ENCODE data around the gene OGFR. TPM values are rescaled to one million over a fixed set of nuclear protein-coding genes. Genes with fewer than 3 reads are reported as not detected.

The OGFR gene
- polyA plus RNA-seq, 3 donors, result 27.3 to 41.6 (median 32.9) TPM

DNA sequence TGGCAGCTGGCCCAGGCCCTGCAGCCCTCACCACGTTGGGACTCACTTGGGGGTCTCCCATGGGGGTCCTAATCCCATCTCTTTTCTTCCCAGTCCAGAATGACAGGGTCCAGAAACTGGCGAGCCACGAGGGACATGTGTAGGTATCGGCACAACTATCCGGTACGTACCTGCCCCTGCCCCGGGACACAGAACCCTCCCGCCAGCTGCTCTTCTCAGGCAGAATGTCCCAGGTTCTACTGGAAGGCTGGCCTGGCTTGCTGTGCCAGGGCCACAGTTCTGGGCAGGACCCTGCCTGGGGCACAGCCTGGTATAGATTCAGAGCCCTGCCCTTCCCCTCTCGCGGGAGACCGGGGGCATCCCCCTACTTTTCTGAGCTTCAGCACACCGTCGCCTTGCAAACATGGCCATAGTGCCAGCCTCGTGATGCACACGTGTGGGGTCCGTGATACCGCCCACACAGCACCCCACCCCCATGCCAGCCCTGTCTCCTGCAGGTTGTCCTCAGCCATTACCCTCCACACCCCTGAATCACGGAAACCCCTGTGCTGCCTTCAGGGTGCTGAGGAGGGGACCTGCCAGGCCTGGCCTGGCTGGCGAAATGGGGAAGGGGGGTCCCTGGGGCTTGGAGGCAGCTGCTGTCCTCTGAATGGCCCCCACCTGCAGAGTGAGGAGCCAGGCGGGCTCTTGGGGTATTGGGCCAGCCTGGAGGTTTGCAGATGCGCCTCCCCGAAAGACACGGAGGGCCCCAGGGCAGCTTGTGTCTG, 3.0 kb downstream of the OGFR start:
- WGBS, 3 donors, result 88 to 89% (median 88%) methylated on average over 23 of the region's 23 CpGs
- H3K27ac ChIP-seq (ENCODE audit: low read depth, low read length), result no peak overlapping the region

DNA sequence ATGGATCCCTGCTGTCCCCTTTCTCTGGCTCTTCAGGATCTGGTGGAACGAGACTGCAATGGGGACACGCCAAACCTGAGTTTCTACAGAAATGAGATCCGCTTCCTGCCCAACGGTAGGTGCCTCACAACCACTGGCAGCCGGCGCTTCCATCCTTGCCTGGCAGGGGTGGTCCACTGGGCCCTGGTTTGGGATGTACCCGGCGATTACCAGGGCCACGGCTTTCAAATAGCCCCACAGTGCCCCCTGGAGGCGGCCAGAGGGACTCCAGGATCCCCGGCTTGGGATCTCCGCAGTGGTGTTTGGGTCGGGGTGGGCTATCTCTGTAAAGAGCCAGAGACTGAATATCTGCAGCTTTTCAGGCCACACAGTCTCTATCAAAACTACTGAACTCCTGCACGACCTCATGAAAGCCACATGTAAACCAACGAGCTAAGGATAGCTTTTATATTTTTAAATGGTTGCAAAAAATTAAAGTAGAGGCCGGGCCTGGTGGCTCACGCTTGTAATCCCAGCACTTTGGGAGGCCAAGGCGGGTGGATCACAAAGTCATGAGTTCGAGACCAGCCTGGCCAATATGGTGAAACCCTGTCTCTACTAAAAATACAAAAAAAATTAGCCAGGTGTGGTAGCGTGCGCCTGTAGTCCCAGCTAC, 3.7 kb downstream of the OGFR start:
- 42 to 44% (median 43%) methylated on average over 21 of the region's 21 CpGs for WGBS, 3 donors
- no peak overlapping the region for H3K27ac ChIP-seq (ENCODE audit: low read depth, low read length)

DNA sequence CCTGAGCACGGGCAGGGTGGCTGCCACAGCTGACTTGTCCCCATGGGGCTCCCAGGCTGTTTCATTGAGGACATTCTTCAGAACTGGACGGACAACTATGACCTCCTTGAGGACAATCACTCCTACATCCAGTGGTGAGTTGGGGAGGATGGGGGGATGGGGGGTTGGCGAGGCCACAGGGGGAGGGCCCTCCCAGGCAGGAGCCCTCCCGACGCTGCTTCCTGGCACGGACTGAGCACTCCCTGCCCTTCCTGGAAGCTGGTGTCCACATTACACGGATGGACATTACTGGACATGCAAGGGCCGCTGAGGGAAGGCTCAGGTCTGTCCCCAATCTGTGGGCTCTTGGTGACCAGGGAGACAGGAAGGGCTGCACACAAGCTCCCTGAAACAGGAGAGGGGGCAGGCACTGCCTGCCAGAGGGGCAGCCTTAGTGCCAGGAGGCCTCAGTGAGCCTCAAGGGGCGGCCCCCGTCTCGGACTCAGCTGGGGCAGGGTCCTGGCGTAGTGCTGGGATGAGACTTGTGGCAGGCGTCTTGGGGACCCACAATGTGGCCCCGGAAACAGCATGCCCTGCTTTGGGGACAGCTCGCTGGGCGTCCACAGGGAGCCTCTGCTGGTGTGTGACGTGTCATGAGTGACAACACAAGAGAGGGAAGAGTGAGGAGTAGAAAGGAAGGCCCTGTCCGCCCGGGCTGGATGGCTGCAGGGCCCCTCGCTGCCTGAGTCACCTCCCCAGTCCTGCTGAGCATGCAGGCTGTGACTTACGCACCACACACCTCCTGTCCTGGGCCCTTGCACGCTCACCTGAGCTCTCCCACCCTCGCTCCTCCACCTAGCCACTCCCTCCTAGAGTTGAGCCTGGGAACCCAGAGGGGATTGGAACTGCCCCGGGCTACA, 5.1 kb downstream of the OGFR start:
- no peak overlapping the region for H3K27ac ChIP-seq (ENCODE audit: low read depth, low read length)
- WGBS, 3 donors, result 89 to 93% (median 92%) methylated on average over 22 to 24 of the region's 24 CpGs

DNA sequence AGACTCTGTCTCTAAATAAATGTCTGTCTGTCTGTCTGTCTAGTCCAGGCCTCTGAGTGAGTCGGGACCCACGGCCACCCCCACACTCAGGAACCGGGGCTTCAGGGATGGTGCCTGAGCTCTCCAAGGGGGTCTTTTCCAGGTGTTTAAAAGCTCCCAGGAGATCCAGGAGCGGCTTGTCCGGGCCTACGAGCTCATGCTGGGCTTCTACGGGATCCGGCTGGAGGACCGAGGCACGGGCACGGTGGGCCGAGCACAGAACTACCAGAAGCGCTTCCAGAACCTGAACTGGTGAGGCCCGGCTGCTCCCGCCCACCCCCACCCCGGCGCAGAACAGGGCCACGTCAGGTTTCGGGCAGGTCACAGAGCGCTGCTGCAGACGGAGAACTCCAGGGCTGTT, 6.7 kb downstream of the OGFR start:
- H3K27ac ChIP-seq (ENCODE audit: low read depth, low read length), result no peak overlapping the region
- 93 to 95% (median 94%) methylated on average over 21 of the region's 21 CpGs for WGBS, 3 donors

- 85 to 87% (median 85%) methylated on average over 10 of the region's 10 CpGs for WGBS, 3 donors
- no peak overlapping the region for H3K27ac ChIP-seq (ENCODE audit: low read depth, low read length)
Observed at GRCh38 chr20:62811720-62812119, 7.1 kb downstream of the OGFR start.

- WGBS, 3 donors, result 76 to 93% (median 81%) methylated on average over 43 of the region's 43 CpGs
- no peak overlapping the region for H3K27ac ChIP-seq (ENCODE audit: low read depth, low read length)
Observed at GRCh38 chr20:62812181-62812906, 7.7 kb downstream of the OGFR start.

- H3K27ac ChIP-seq (ENCODE audit: low read depth, low read length), result no peak overlapping the region
- WGBS, 3 donors, result 91 to 96% (median 93%) methylated on average over 10 to 11 of the region's 11 CpGs
Observed at GRCh38 chr20:62812907-62813200, 8.2 kb downstream of the OGFR start.

- 69 to 89% (median 75%) methylated on average over 13 of the region's 13 CpGs for WGBS, 3 donors
Observed at GRCh38 chr20:62813588-62813987, 9.0 kb downstream of the OGFR start.

DNA sequence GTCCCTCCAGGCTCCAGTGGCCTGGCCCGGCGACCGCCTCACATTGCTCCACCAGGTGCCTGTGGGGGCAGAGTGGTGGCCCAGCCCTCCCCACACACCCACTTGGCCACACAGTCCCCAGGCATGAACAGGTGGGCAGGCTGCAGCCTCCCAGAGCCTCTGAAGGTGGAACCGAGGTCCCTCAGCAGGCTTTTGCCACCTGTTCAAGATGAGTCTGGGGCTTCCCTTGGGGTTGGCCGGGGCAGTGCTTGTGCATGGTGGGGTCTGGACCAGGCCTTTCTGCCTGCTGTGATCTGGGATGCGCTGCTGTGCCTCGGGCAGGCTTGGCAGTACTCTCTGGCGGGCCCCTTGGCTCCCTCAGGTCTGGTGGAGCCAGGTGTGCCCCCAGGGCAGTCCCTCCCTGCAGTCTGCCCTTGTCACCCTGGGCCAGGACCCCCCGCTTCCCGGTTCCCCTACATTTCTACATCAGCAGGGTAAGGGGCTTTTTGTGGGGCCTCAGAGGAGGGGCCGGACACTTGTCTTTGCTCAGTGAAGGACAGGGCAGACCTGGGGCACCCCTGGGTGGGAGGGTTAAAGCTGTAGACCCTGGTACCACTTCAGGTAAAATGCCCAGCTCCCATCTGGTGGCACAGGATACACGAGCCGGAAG, 9.5 kb downstream of the OGFR start:
- WGBS, 3 donors, result 76 to 83% (median 79%) methylated on average over 13 of the region's 13 CpGs

More at GRCh38 chr20:62813588-62813987, 9.0 kb downstream of the OGFR start:
- H3K27ac ChIP-seq (ENCODE audit: low read depth, low read length), result no peak overlapping the region

GRCh38 chr20:62814709-62815065, 10.1 kb downstream of the OGFR start:
- WGBS, 3 donors, result 63 to 71% (median 71%) methylated on average over 12 of the region's 12 CpGs
- H3K27ac ChIP-seq (ENCODE audit: low read depth, low read length), result no peak overlapping the region

More for the DNA sequence above, 9.5 kb downstream of the OGFR start:
- no peak overlapping the region for H3K27ac ChIP-seq (ENCODE audit: low read depth, low read length)

GRCh38 chr20:62815066-62815991, 10.7 kb downstream of the OGFR start:
- no peak overlapping the region for H3K27ac ChIP-seq (ENCODE audit: low read depth, low read length)
- 24 to 36% (median 33%) methylated on average over 24 of the region's 24 CpGs for WGBS, 3 donors

DNA sequence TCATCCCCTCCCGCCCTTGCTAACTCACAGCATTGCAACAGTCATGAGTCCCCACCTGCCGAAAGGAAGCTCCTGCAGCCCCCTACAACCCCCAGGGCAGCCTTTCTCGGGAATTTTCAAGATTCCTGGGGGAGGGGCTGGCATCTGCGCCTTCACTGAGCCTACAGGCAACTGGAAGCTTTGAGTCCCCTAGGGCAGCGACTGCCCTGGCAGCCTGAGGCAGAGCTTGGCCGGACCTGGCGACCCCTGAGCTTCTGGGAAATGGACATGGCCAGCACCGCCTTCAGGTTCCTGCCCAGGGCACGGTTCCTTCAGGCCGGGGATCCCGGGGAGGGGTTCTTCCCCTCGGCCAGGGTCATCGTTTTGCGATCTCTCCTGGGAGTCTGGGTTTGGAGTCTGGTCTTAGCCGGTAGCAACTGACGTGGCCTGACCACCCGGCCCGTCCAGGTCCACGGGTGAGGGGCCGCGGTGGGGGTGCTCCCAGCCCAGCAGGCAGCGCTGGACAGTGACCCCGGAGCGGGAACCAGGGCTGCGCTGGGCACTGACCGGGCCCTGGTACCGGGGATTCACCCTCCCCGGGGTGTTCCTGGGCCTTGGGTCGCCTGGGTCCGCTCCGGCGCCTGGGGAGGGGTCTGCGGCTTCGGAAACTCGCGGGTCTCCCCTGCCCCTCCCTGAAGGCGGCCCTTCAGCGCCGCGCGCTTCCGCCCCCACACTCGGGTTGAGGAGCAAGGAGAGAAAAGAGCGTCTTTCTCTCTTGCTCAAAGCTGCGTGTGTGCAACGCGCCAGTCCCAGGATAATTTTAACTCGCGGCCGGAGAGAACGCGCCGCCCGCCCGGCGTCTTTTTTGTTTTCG, 11.6 kb downstream of the OGFR start:
- 2 to 4% (median 3%) methylated on average over 50 to 57 of the region's 57 CpGs for WGBS, 3 donors
- no peak overlapping the region for H3K27ac ChIP-seq (ENCODE audit: low read depth, low read length)

GRCh38 chr20:62816884-62817873, 12.5 kb downstream of the OGFR start, which contains the start of gene COL9A3:
Gene COL9A3, plus strand, starts transcription at chr20:62817050. Its CDS starts 15 bp downstream, at chr20:62817065.
- H3K27ac ChIP-seq (ENCODE audit: low read depth, low read length), result no peak within 1 kb of the TSS
- WGBS, 3 donors, result 9 to 11% (median 10%) methylated on average over 42 to 108 of the region's 108 CpGs

- H3K27ac ChIP-seq (ENCODE audit: low read depth, low read length), result no peak overlapping the region
- 63 to 70% (median 65%) methylated on average over 11 to 12 of the region's 12 CpGs for WGBS, 3 donors
Observed at GRCh38 chr20:62817975-62818591, 13.4 kb downstream of the OGFR start.
